Midbrain (tissue), 1 donor: ENCODE measurements around the gene TASOR2.

Experiments used
- DNase-seq: peaks from one replicate; lab custom pipeline; 2025; lab: John Stamatoyannopoulos, UW

The TASOR2 gene

DNA sequence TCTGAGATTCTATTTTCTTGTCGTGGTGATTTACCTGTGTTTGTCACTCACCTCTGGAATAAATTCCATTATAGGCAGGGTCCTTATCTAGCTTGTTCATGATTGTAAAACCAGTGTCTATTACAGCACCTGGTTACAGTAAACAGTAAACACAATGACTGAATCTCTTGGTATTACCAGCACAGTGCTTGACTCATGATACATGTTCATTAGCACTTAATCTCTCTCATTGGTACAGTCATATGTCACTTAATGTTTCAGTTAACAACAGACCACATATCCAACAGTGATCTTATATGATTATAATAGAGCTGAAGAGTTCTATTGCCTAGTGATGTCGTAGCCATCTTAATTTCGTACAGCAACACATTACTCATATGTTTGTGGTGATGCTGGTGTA is 1.6 kb upstream of the TASOR2 start:
- DNase-seq: no peak

- DNase-seq: peak; percentile 75
These were observed 529 bp downstream of the TASOR2 start for GRCh38 chr10:5684971-5685763.

DNA sequence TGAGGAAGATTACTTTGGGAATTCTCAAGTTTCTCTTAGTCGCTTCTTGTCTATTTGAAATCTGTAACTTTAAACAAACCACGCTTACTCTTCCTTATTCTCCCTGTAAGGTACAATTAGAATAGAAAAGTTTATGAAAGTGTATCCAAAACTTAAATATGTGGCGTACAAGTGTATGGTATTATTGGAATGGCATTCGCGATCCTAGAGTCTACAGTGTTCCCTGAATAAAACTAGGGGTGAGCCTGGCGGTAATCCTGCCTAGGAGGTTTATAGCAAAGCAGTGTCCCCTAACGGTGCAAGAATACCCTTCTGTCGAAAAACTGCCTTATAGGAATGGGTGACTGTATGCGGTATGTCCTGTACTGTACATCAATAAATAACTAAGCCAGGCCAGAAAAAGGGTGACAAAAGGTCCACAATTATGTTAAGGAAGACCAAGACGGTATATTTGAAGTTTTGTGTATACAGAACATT is 1.2 kb downstream of the TASOR2 start:
- DNase-seq: no peak

DNA sequence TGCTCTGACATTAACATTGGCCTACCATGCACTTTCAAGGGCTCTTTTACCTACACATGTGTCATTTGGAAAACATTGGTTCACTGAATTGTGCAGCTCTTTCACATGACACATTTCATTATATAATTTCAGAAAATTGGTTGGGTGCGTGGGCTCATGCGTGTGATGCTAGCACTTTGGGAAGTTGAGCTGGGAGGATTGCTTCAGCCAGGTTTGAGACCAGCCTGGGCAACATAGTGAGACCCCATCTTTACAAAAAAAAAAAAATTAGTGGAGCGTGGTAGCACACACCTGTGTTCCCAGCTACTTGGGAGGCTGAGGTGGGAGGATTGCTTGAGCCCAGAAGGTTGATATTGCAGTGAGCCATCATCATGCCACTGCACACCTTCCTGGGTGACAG is 3.9 kb downstream of the TASOR2 start:
- DNase-seq: no peak

DNA sequence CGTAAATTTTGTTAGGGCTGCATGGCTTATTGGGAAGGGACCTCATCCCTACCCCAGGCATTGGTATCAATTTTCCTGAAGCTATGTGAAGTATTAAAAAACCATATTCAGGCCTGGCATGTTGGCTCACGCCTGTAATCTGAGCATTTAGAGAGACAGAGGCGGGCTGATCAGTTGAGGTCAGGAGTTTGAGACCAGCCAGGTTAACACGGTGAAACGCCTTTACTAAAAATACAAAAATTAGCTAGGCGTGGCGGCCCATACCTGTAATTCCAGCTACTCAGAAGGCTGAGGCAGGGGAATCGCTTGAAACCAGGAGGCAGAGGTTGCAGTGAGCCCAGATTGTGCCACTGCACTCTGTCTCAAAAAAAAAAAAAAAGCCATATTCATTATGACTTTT is 7.1 kb downstream of the TASOR2 start:
- no peak for DNase-seq

GRCh38 chr10:5692461-5693358 is 8.1 kb downstream of the TASOR2 start:
- peak; percentile 39 for DNase-seq

GRCh38 chr10:5694573-5694972 is 9.9 kb downstream of the TASOR2 start:
- DNase-seq: no peak

DNA sequence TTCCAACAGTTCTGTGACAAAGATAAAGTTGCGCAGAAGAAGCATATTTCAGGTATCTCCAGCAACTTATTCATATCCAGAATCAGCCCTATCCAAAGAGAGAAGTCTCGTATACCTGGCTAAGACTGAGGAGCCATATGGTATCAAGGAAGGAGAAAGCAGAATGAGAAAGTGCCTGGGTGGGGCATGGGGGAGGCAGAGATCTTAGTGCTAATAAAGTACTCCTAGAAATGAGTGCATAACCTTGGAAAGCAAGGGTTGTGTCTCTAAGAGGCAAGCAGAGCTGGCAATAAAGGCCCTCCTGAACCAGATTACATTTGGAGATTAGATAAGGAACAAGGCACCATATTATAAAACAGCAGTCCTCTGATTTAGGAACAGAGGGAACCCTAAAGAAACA is 12.7 kb downstream of the TASOR2 start:
- no peak for DNase-seq

DNA sequence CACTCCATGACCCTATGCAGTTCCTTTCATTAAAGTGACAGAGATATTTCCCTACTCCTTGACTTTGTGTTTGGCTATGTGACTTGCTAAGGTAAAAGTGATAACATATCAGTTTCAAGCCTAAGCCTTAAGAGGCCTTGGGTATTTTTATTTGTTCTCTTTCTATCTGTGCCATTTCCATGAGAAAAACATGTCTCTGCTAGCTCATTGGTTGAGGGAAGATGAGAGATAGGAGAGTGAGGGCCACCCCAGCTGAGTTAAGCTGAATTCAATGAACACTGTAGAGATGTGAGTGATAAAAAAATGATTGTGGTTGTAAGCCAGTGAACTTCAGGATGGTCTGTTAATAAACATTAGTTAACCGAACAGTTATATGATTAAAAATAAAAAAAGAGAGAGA is 13.4 kb downstream of the TASOR2 start:
- DNase-seq: no peak

DNA sequence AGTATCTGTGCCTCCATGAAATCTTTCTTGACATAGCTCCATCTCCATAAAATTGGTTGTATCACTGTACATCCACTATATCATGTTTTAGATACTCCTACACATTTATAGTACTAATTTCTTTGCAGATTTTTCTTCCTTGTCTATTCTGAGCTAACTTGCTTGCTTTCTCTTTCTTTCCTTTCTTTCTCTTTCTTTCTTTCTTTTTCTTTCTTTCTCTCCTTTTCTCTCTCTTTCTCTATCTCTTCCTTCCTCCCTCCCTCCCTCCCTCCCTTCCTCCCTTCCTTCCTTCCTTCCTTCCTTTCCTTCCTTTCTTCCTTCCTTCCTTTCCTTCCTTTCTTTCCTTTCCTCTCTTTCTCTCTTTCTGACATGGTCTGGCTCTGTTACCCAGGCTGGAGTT is 23.7 kb downstream of the TASOR2 start:
- no peak for DNase-seq

DNA sequence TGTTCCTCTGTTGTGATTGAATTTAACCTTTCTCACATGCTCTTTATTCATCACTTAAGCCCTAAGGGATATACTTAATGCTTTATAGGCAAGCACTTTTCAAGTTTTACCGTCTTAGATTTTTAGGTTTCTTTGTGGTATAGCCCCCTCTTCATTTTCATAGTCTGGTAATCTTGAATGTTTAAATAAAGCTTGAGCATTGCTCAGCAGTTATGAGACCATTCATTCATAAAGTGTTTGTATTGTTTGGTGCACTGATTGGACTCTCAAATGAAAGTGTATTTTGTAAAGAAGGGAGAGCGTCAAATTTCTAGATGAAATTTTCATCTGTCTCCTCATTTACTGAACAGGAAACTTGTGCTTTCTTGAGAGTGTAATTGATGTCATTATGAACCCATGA is 25.2 kb downstream of the TASOR2 start:
- DNase-seq: no peak

DNA sequence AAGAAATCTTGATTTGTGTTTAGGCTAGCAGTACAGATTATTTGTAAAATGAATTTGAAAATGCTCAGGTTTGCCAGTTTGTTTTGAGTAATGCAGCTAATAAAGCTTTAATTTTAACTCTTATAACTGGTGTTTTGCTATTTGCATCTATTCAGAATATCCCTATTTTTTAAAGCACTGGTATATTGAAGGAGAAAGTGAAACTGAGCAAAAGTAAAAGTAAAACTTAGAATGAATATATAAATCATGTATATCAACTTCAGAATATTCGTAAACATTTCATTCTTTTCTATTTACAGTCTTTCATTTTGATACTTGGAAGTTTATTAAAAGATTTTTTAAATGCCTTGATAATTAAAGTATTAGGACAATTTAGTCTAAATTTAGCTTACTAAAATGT is 26.2 kb downstream of the TASOR2 start:
- no peak for DNase-seq

GRCh38 chr10:5711642-5712041 is 27.0 kb downstream of the TASOR2 start:
- no peak for DNase-seq

DNA sequence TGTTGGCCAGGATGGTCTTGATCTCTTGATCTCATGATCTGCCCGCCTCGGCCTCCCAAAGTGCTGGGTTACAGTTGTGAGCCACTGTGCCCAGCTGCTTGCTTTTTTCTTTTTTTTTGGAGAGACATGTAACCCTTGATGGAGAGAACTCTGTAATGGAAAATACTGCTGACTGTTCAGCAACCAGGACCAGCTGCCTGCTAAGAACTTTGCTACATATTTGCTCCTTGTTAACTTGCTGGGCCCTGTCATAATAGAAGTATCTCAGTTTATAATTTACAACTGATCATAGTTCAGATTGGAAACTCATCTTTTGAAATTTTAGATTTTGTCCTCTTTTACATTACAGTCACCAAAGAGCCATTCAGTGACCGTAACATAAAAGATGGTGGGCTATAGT is 34.9 kb downstream of the TASOR2 start:
- DNase-seq: no peak

DNA sequence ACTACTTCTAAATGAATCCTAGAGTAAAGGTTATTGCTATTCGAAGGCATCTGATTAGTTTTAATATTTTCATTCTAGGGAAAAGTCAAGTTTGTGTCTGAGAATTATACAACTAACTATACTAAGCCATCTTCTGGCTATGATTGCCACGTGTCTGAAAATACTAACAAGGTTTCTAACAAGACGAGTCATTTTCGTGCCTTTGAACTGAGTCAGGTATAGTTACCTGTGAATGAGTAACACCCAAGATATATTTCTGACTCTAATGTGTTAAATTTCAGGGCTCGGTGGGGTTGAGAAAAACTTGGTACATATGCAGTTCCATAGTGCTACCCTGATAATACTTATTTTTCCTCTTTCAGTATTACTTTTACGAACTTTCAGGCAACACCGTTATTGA is 35.5 kb downstream of the TASOR2 start:
- DNase-seq: no peak

DNA sequence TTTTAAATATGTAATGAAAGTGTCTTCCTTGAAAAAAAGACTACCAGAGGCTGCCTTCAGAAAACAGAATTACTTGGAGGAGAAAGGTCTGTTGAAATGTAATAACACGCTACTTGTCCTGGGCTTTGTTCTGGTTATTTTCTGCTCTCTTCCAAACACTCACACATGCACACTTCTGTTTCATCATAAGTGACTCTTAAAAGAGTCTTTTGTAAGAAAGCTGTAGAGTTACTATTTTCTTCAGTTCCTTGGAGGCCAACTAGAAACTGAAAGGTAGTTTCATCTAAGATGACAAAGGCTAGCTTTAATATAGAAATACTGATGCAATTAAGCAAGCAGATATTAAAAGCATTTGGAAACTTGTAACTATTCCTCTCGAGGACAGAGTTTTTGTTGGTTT is 39.1 kb downstream of the TASOR2 start:
- no peak for DNase-seq

DNA sequence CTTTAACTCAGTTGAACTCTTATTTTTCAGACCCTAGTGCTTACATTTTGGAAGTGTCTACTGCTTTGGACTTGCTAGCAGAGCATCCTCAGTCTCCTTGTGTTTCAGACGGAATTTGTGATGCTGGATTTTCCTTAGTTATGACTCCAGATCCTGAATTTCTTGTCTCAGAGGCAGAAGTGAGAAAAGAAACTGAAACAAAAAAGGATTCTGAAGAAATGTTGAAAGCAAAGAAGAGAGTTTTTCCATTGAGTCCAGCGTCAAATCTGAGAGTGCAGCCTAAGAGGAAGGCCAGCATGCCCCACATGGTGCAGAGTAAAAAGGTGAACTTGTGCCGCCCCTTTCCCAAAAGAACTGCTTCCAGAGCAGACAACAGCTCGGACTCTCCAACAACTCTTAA is 46.1 kb downstream of the TASOR2 start:
- no peak for DNase-seq

DNA sequence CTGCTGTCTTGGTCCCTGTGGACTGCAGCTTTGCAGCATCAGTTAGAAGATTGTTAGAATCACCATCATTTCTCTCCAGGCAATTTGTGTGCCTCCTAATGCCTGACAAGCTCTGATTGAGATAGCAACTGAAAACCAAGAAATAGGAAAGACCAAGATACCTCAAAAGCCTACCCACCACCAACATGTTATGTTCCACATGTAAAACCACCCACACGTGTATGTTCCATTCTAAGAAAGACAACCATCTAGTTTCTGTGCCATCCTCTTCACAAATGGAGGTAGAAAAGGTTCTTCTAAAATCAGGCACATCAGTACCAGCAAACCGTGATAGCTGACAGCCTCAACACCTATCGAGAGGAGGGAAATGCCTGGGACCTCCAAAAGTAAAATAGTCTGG is 46.9 kb downstream of the TASOR2 start:
- DNase-seq: no peak

DNA sequence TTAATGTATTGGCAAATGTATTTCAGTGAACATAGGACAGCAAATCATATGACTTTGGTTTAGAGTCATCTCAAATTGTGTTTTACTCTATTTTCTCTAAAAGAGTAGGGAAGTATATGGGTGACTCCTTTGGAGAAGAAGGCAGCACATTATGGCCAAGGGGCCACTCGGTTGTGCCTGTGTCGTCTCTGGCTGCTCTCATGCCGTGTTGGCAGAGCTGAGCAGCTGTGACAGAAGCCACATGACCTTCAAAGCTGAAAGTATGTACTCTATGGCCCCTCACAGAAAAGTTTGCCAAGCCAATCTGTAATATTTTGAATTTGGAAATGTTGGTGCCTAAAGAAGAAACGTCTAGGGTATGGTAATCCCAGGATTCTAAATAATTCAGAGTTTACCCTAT is 47.5 kb downstream of the TASOR2 start:
- DNase-seq: no peak
